ENCODE measurements around the gene BLMH. TPM values are rescaled to one million over a fixed set of nuclear protein-coding genes. Genes with fewer than 3 reads are reported as not detected.

Gene BLMH
- total and polyA plus RNA-seq, 7 experiments from 2014 or later = 17.7 to 57.5 (median 30.9) TPM

GRCh38 chr17:30314474-30314873 is 22.7 kb upstream of the BLMH start:
- no peaks in the 10 kb centered on the region for H3K4me1 ChIP-seq (ENCODE audit: control insufficient read depth in 2 of 2, insufficient read depth in 2 of 2, low read length in 2 of 2)
- ATAC-seq (no peak), DNase-seq (no peak)
- no peak overlapping the region for H3K27ac ChIP-seq (ENCODE audit: low read depth, low read length)
- ChIA-PET CTCF (interaction anchor here (3.1 kb wide), 1 partner anchor 23 kb away, joined by 14 read pairs; no protein-coding TSS in a partner anchor), POLR2A (interaction anchor here (1.4 kb wide), 1 partner anchor 8 kb away, joined by 5 read pairs; no protein-coding TSS in a partner anchor)
- Mint-ChIP-seq H3K4me3 (no peak overlapping the region), H3K36me3 (no peaks in the 10 kb centered on the region), H3K27me3 (peaks cover 0 to 18% (median 0%) of the 10 kb centered on the region in 5 donors), H3K4me1 (peaks cover 0 to 1% (median 0%) of the 10 kb centered on the region in 7 donors), H3K27ac (no peak overlapping the region), H3K9me3 (no peaks in the 10 kb centered on the region)
- intact Hi-C loops (cut with micrococcal nuclease) = no loop called here
- H3K36me3 ChIP-seq (ENCODE audit: control insufficient read depth in 2 of 3, insufficient read depth in 3 of 3, low read length in 3 of 3) = no peaks in the 10 kb centered on the region
- H3K4me3 ChIP-seq (ENCODE audit: low read length) = no peak overlapping the region
- no peaks in the 10 kb centered on the region for H3K27me3 ChIP-seq (ENCODE audit: control insufficient read depth in 2 of 2, insufficient read depth in 2 of 2, low read length in 2 of 2)
- no peaks in the 10 kb centered on the region for H3K9me3 ChIP-seq (ENCODE audit: control insufficient read depth in 2 of 3, low read length in 3 of 3)

- H3K4me1 Mint-ChIP-seq = no peaks in the 10 kb centered on the region
- Histone ChIP-seq H3K27ac (ENCODE audit: low read depth, low read length) (no peak overlapping the region), H3K4me1 (ENCODE audit: control insufficient read depth in 2 of 2, insufficient read depth in 2 of 2, low read length in 2 of 2) (no peaks in the 10 kb centered on the region), H3K9me3 (ENCODE audit: control insufficient read depth in 2 of 3, low read length in 3 of 3) (no peaks in the 10 kb centered on the region), H3K36me3 (ENCODE audit: control insufficient read depth in 2 of 3, insufficient read depth in 3 of 3, low read length in 3 of 3) (no peaks in the 10 kb centered on the region), H3K27me3 (ENCODE audit: control insufficient read depth in 2 of 2, insufficient read depth in 2 of 2, low read length in 2 of 2) (no peaks in the 10 kb centered on the region), H3K4me3 (ENCODE audit: low read length) (no peak overlapping the region)
- no peaks in the 10 kb centered on the region for H3K9me3 Mint-ChIP-seq
- ATAC-seq (no peak), DNase-seq (no peak)
- ChIA-PET POLR2A (no interaction called here), CTCF (no interaction called here)
- intact Hi-C loops (cut with micrococcal nuclease) = no loop called here
- peak overlapping the region in 1 of 9 donors; percentile 53 for H3K27ac Mint-ChIP-seq
- no peak overlapping the region for H3K4me3 Mint-ChIP-seq
- H3K36me3 Mint-ChIP-seq = no peaks in the 10 kb centered on the region
- H3K27me3 Mint-ChIP-seq = peaks cover 0 to 18% (median 0%) of the 10 kb centered on the region in 5 donors
These were observed 20.5 kb upstream of the BLMH start for GRCh38 chr17:30312226-30312625.

DNA sequence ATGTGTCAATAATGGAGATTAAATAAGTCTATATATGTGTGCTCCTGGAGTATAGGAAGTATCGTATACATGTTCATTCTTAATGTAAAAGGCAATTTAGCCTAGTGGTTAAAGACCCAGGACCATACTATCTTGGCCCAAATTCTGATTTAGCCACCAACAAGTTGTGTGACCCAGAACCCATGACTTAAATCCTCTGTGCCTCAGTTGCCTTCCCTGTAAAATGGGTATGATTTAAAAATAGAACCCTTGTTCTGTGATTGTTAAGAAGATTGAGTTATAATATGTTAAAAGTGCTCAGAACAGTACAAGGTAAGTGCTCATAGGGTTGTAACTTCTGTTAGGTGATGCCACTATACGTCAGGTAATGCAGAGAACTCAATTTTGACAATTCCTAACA is 18.8 kb upstream of the BLMH start:
- no peak for DNase-seq
- H3K9me3 Mint-ChIP-seq = no peaks in the 10 kb centered on the region
- H3K4me1 ChIP-seq (ENCODE audit: control insufficient read depth in 2 of 2, insufficient read depth in 2 of 2, low read length in 2 of 2) = no peaks in the 10 kb centered on the region
- no peak overlapping the region for H3K4me3 ChIP-seq (ENCODE audit: low read length)
- H3K27me3 Mint-ChIP-seq = peaks cover 0 to 17% (median 0%) of the 10 kb centered on the region in 5 donors
- ATAC-seq = no peak
- H3K36me3 Mint-ChIP-seq = no peaks in the 10 kb centered on the region
- no peaks in the 10 kb centered on the region for H3K36me3 ChIP-seq (ENCODE audit: control insufficient read depth in 2 of 3, insufficient read depth in 3 of 3, low read length in 3 of 3)
- intact Hi-C loops (cut with micrococcal nuclease) = no loop called here
- no peak overlapping the region for H3K27ac ChIP-seq (ENCODE audit: low read depth, low read length)
- H3K9me3 ChIP-seq (ENCODE audit: control insufficient read depth in 2 of 3, low read length in 3 of 3) = no peaks in the 10 kb centered on the region
- ChIA-PET CTCF (no interaction called here), POLR2A (no interaction called here)
- no peak overlapping the region for H3K4me3 Mint-ChIP-seq
- H3K27ac Mint-ChIP-seq = no peak overlapping the region
- no peaks in the 10 kb centered on the region for H3K27me3 ChIP-seq (ENCODE audit: control insufficient read depth in 2 of 2, insufficient read depth in 2 of 2, low read length in 2 of 2)
- no peaks in the 10 kb centered on the region for H3K4me1 Mint-ChIP-seq

DNA sequence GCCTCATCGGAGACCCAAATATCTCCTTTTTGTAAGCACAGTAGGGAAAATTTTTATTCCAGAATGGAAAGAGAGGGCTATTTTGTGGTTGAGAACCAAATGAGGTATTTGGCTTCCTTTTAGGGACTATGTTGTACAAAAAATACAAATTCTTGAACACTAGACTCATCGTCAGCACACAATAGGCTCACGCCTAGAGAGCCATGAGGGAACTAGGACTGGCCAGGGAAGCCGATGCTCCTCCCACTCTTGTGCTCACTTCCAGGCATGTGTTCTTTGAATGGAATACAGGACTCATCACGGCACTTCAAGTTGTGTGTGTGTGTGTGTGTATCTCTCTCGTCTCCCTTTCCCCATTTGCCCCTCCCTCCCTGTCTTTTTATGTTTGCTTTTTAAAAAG is 17.8 kb upstream of the BLMH start:
- POLR2A ChIA-PET = interaction anchor here (0.7 kb wide), 1 partner anchor 178 kb away, joined by 3 read pairs; no protein-coding TSS in a partner anchor
- Histone ChIP-seq H3K4me3 (ENCODE audit: low read length) (no peak overlapping the region), H3K36me3 (ENCODE audit: control insufficient read depth in 2 of 3, insufficient read depth in 3 of 3, low read length in 3 of 3) (no peaks in the 10 kb centered on the region), H3K27ac (ENCODE audit: low read depth, low read length) (no peak overlapping the region), H3K9me3 (ENCODE audit: control insufficient read depth in 2 of 3, low read length in 3 of 3) (no peaks in the 10 kb centered on the region), H3K27me3 (ENCODE audit: control insufficient read depth in 2 of 2, insufficient read depth in 2 of 2, low read length in 2 of 2) (no peaks in the 10 kb centered on the region), H3K4me1 (ENCODE audit: control insufficient read depth in 2 of 2, insufficient read depth in 2 of 2, low read length in 2 of 2) (no peaks in the 10 kb centered on the region)
- CTCF ChIA-PET = interaction anchor here (1.2 kb wide), 1 partner anchor 27 kb away, joined by 3 read pairs; no protein-coding TSS in a partner anchor
- H3K27me3 Mint-ChIP-seq = peaks cover 0 to 13% (median 0%) of the 10 kb centered on the region in 5 donors
- ATAC-seq (no peak), DNase-seq (no peak)
- H3K36me3 Mint-ChIP-seq = no peaks in the 10 kb centered on the region
- no peaks in the 10 kb centered on the region for H3K4me1 Mint-ChIP-seq
- H3K27ac Mint-ChIP-seq = no peak overlapping the region
- intact Hi-C loops (cut with micrococcal nuclease) = no loop called here
- no peaks in the 10 kb centered on the region for H3K9me3 Mint-ChIP-seq
- H3K4me3 Mint-ChIP-seq = no peak overlapping the region

GRCh38 chr17:30308406-30308805 is 16.7 kb upstream of the BLMH start:
- Mint-ChIP-seq H3K36me3 (no peaks in the 10 kb centered on the region), H3K4me1 (no peaks in the 10 kb centered on the region), H3K27ac (no peak overlapping the region), H3K27me3 (peaks cover 0 to 13% (median 0%) of the 10 kb centered on the region in 5 donors), H3K9me3 (no peaks in the 10 kb centered on the region), H3K4me3 (no peak overlapping the region)
- ATAC-seq (no peak), DNase-seq (no peak)
- no peaks in the 10 kb centered on the region for H3K4me1 ChIP-seq (ENCODE audit: control insufficient read depth in 2 of 2, insufficient read depth in 2 of 2, low read length in 2 of 2)
- no peak overlapping the region for H3K4me3 ChIP-seq (ENCODE audit: low read length)
- no peak overlapping the region for H3K27ac ChIP-seq (ENCODE audit: low read depth, low read length)
- H3K36me3 ChIP-seq (ENCODE audit: control insufficient read depth in 2 of 3, insufficient read depth in 3 of 3, low read length in 3 of 3) = no peaks in the 10 kb centered on the region
- no peaks in the 10 kb centered on the region for H3K27me3 ChIP-seq (ENCODE audit: control insufficient read depth in 2 of 2, insufficient read depth in 2 of 2, low read length in 2 of 2)
- no peaks in the 10 kb centered on the region for H3K9me3 ChIP-seq (ENCODE audit: control insufficient read depth in 2 of 3, low read length in 3 of 3)
- intact Hi-C loops (cut with micrococcal nuclease) = no loop called here
- POLR2A ChIA-PET = interaction anchor here (1.1 to 2.0 kb wide), 2 partner anchors 9 to 15 kb away, joined by 3 to 7 read pairs; no protein-coding TSS in a partner anchor
- CTCF ChIA-PET = interaction anchor here (0.7 to 1.2 kb wide), 3 partner anchors 12 to 28 kb away, joined by 3 read pairs; no protein-coding TSS in a partner anchor

GRCh38 chr17:30304778-30305177 is 13.0 kb upstream of the BLMH start:
- ATAC-seq (no peak), DNase-seq (no peak)
- H3K4me1 ChIP-seq (ENCODE audit: control insufficient read depth in 2 of 2, insufficient read depth in 2 of 2, low read length in 2 of 2) = no peaks in the 10 kb centered on the region
- no peak overlapping the region for H3K27ac Mint-ChIP-seq
- H3K9me3 ChIP-seq (ENCODE audit: control insufficient read depth in 2 of 3, low read length in 3 of 3) = no peaks in the 10 kb centered on the region
- H3K4me3 Mint-ChIP-seq = no peak overlapping the region
- POLR2A ChIA-PET = interaction anchor here (1.0 to 1.1 kb wide), 2 partner anchors 19 to 20 kb away, joined by 3 read pairs; no protein-coding TSS in a partner anchor
- no peaks in the 10 kb centered on the region for H3K36me3 ChIP-seq (ENCODE audit: control insufficient read depth in 2 of 3, insufficient read depth in 3 of 3, low read length in 3 of 3)
- intact Hi-C loops (cut with micrococcal nuclease) = no loop called here
- H3K27me3 ChIP-seq (ENCODE audit: control insufficient read depth in 2 of 2, insufficient read depth in 2 of 2, low read length in 2 of 2) = no peaks in the 10 kb centered on the region
- no peak overlapping the region for H3K27ac ChIP-seq (ENCODE audit: low read depth, low read length)
- CTCF ChIA-PET = interaction anchor here (0.7 to 1.8 kb wide), 4 partner anchors 19 to 32 kb away, joined by 3 to 8 read pairs (median 3); no protein-coding TSS in a partner anchor
- peaks cover 0 to 2% (median 0%) of the 10 kb centered on the region in 11 donors for H3K9me3 Mint-ChIP-seq
- no peak overlapping the region for H3K4me3 ChIP-seq (ENCODE audit: low read length)
- H3K36me3 Mint-ChIP-seq = no peaks in the 10 kb centered on the region
- peaks cover 0 to 6% (median 0%) of the 10 kb centered on the region in 5 donors for H3K27me3 Mint-ChIP-seq
- no peaks in the 10 kb centered on the region for H3K4me1 Mint-ChIP-seq

- no peak for ATAC-seq
These were observed 10.5 kb upstream of the BLMH start for GRCh38 chr17:30302241-30302640.

More at GRCh38 chr17:30302241-30302640, 10.5 kb upstream of the BLMH start:
- H3K9me3 ChIP-seq (ENCODE audit: control insufficient read depth in 2 of 3, low read length in 3 of 3) = no peaks in the 10 kb centered on the region
- Mint-ChIP-seq H3K9me3 (peaks cover 0 to 2% (median 0%) of the 10 kb centered on the region in 11 donors), H3K36me3 (no peaks in the 10 kb centered on the region), H3K4me1 (no peaks in the 10 kb centered on the region), H3K27ac (no peak overlapping the region), H3K4me3 (no peak overlapping the region), H3K27me3 (peaks cover 0 to 9% (median 0%) of the 10 kb centered on the region in 5 donors)
- intact Hi-C loops (cut with micrococcal nuclease) = no loop called here
- H3K27me3 ChIP-seq (ENCODE audit: control insufficient read depth in 2 of 2, insufficient read depth in 2 of 2, low read length in 2 of 2) = no peaks in the 10 kb centered on the region
- no peaks in the 10 kb centered on the region for H3K36me3 ChIP-seq (ENCODE audit: control insufficient read depth in 2 of 3, insufficient read depth in 3 of 3, low read length in 3 of 3)
- H3K4me1 ChIP-seq (ENCODE audit: control insufficient read depth in 2 of 2, insufficient read depth in 2 of 2, low read length in 2 of 2) = no peaks in the 10 kb centered on the region
- ChIA-PET CTCF (no interaction called here), POLR2A (interaction anchor here (1.2 kb wide), 1 partner anchor 11 kb away, joined by 3 read pairs; the partner anchor contains the start of gene BLMH)
- DNase-seq = no peak
- H3K27ac ChIP-seq (ENCODE audit: low read depth, low read length) = no peak overlapping the region
- H3K4me3 ChIP-seq (ENCODE audit: low read length) = no peak overlapping the region
